NCI-H1694 treated with DMSO at 0.1 percent for 48 hours (cell line): ENCODE measurements around the gene KNTC1.
"Not testable (repeated sequence)": the region's sequence is repeated elsewhere in the genome, so short reads cannot be mapped to it uniquely, and the experiment has no call there.

Experiments used
- DNase-seq: peaks from one replicate; lab custom pipeline; 2025; lab: John Stamatoyannopoulos, UW

The KNTC1 gene

DNA sequence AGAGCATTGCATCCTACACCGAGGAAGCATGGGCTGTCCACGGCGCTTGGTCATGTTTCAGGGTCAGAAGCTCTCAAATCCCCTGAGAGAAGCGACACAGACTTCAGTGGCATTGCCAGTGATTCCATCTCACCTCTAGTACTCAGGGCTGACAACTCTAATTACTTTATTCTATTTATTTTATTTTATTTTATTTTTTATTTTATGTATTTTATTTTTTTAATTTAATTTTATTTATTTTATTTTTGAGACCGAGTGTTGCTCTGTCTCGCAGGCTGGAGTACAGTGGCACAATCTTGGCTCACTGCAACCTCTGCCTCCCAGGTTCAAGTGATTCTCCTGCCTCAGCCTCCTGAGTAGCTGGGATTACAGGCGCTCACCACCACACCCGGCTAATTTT, 126.2 kb downstream of the KNTC1 start:
- not testable (repeated sequence) for DNase-seq

- DNase-seq, result no peak
Measured at GRCh38 chr12:122656298-122656697, 129.2 kb downstream of the KNTC1 start.

DNA sequence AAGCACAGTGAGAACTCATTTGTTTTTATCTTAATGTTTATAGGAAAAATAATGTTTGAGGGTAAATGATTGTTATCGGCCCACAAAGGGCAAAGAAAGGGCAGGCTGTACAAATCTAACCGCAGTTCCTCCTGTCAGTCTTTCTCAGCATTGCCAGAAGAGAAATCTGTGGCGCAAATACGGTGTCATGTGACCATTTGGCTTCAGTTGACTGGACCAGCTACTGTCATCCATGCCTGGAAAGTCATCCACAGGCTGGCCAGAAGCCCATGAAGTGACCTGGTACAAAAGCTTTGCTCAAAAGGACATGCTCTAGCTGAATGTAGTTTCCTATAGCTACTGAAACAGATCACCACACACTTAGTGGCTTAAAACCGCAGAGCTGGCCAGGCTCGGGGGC, 132.5 kb downstream of the KNTC1 start:
- DNase-seq, result no peak

DNA sequence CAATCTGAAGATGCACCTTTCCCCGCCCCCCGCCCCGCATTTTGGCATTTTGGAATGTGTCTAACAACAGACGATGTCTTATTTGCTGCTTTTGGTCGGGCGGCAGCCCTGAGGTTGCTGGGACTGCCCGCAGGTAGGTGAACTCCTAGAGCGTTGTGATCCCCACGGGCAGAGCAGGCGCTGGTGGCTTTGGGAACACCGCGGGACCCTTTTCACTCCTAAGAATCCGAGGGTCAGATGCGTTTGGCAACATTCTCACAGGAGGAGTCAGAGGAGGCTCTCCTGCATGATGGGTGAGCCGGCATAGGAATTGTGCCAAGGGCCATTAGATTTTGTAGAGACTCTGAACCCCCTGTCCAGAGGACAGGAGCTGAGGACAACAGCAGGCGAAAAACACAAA, 134.2 kb downstream of the KNTC1 start:
- DNase-seq, result no peak

- no peak for DNase-seq
Measured at GRCh38 chr12:122661938-122662337, 134.9 kb downstream of the KNTC1 start.

- DNase-seq, result no peak
Measured at GRCh38 chr12:122665349-122665748, 138.3 kb downstream of the KNTC1 start.

DNA sequence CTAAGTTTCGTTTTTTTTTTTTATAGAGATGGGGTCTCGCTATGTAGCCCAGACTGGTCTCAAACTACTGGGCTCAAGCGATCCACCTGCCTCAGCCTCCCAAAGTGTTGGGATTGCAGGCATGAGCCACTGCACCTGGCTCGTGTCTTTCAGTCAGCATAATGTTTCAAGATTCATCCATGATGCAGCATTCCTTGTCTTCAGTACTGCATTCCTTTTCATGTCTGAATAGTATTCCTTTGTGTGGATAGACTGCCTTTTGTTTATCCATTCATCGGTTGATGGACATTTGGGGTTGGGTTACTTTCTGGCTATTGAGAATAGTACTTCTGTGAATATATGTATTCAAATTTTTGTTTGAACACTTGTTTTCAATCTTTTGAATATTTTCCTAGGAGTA, 138.7 kb downstream of the KNTC1 start:
- DNase-seq, result no peak

DNA sequence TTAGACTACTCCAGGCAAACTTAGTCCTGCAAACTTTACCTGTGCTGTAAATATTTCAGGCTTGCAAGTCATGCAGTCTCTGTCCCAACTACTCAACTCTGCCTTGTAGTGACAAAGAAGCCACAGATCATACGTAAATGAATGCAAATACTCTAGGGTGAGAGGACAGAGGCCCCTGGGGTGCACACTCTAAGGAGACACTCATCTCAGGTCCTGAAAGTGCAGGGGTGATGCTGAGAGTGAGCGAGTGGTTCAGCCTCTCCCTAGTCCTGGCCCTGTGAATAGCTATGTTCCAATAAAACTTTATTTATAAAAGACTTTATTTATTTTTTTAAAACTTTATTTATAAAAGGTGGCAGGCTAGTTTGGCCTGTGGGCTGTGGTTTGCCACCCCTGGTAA, 141.2 kb downstream of the KNTC1 start:
- DNase-seq, result no peak

DNA sequence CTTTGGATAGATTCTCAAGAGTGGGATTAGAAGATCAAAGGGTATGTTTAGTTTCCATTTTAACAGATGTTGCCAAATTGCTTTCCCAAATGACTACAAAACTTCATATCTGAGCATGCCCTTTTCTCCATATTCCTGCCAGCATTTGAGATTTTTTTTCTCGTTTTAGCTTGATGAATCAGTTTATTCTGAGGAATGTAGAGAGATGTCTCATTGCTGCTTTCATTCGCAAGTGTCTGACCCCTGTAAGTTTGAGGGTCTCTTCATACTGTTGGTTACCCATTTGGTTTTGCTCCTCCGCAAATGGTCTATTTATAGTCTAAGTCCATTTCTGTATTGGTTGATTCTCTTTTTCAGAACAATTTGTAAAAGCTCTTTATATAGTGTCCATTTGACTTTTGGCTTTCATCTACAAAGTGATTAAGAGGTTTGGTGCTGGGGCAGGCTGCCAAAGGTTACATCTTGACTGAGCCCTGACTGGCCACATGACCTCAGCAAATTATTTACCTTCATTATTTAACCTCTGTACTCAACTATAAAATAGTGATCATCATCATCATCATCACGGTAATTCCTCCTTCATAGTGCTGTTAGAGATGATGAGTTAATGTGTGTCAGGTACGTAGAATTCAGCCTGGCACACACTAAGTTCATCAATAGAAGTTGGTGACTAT, 142.5 kb downstream of the KNTC1 start:
- no peak for DNase-seq

- DNase-seq, result no peak
Measured at GRCh38 chr12:122672515-122672914, 145.5 kb downstream of the KNTC1 start.
